ENCODE data around the gene LINGO1. TPM values are rescaled to one million over a fixed set of nuclear protein-coding genes. Genes with fewer than 3 reads are reported as not detected.

Gene LINGO1
- total RNA-seq, 4 donors from 2014 or later: 0.83 to 2.2 (median 1.0) TPM; not detected in 1

DNA sequence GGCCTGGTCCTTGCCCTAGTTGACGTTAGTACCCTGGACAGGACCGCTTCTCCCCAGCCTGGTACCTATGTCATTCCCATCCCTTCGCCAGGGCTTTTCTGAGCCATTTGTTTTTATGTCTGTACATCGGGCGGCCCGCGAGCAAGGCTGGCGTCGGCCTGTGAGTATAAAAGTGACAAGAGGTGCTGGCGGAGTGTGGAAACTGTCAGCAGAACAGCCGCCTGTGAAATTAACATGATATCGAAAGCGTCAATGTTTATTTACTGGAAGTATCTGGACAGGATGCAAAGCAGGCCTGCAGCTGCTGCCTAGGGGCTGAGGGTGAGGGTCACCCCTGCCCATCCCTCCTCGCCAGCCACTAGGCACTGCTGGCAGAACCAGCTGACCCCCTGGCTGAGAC lies 33.4 kb downstream of the LINGO1 start:
- intact Hi-C loops (cut with DNase I): no loop called here
- H3K27ac ChIP-seq (replicated peaks in 1 of 4): no peak overlapping the region
- WGBS: 95% methylated on average over 14 of the region's 14 CpGs
- H3K9me3 ChIP-seq: no peaks in the 10 kb centered on the region
- no peak for TF ChIP-seq EP300 (IDR thresholded peaks at IDR 0.05)
- TF ChIP-seq, protein P1, sequence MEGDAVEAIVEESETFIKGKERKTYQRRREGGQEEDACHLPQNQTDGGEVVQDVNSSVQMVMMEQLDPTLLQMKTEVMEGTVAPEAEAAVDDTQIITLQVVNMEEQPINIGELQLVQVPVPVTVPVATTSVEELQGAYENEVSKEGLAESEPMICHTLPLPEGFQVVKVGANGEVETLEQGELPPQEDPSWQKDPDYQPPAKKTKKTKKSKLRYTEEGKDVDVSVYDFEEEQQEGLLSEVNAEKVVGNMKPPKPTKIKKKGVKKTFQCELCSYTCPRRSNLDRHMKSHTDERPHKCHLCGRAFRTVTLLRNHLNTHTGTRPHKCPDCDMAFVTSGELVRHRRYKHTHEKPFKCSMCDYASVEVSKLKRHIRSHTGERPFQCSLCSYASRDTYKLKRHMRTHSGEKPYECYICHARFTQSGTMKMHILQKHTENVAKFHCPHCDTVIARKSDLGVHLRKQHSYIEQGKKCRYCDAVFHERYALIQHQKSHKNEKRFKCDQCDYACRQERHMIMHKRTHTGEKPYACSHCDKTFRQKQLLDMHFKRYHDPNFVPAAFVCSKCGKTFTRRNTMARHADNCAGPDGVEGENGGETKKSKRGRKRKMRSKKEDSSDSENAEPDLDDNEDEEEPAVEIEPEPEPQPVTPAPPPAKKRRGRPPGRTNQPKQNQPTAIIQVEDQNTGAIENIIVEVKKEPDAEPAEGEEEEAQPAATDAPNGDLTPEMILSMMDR (IDR thresholded peaks at IDR 0.05): no peak
- no peak for TF ChIP-seq POLR2AphosphoS5 (IDR thresholded peaks at IDR 0.05)
- no peak for TF ChIP-seq POLR2A (IDR thresholded peaks at IDR 0.05; ENCODE audit: low read depth)
- H3K27me3 ChIP-seq: no peaks in the 10 kb centered on the region
- peak overlapping the region in 1 of 4 donors; percentile 12 for H3K4me3 ChIP-seq
- H3K4me1 ChIP-seq: no peaks in the 10 kb centered on the region
- DNase-seq (ENCODE audit: extremely low spot score): no peak
- no peaks in the 10 kb centered on the region for H3K36me3 ChIP-seq

DNA sequence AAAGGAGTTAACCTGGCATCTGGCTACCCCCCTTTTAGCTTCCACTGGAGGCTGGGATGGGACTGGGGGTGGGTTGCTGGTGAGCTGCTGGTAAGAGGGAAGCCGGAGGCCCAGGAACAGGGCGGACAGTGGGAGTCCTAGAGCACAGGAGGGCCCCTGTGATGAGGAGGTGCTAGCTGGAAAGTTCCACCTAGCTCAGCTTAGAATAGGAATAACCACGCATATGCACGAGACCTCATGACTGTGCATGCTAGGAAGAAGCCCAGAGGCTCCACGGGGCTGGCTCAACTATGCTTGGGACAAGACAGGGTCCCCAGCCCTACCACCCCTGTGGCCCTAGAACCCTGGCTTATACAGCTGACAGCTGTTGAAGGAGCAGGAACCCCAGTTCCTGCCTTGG lies 34.1 kb downstream of the LINGO1 start:
- 84% methylated on average over 5 of the region's 5 CpGs for WGBS
- Histone ChIP-seq H3K36me3 (no peaks in the 10 kb centered on the region), H3K4me3 (no peak overlapping the region), H3K27ac (replicated peaks in 1 of 4) (no peak overlapping the region), H3K9me3 (no peaks in the 10 kb centered on the region), H3K4me1 (no peaks in the 10 kb centered on the region), H3K27me3 (no peaks in the 10 kb centered on the region)
- no peak for DNase-seq (ENCODE audit: extremely low spot score)
- TF ChIP-seq POLR2AphosphoS5 (IDR thresholded peaks at IDR 0.05): no peak
- TF ChIP-seq, protein P1 (IDR thresholded peaks at IDR 0.05): no peak
- TF ChIP-seq POLR2A (IDR thresholded peaks at IDR 0.05; ENCODE audit: low read depth): no peak
- no peak for TF ChIP-seq EP300 (IDR thresholded peaks at IDR 0.05)
- intact Hi-C loops (cut with DNase I): no loop called here

DNA sequence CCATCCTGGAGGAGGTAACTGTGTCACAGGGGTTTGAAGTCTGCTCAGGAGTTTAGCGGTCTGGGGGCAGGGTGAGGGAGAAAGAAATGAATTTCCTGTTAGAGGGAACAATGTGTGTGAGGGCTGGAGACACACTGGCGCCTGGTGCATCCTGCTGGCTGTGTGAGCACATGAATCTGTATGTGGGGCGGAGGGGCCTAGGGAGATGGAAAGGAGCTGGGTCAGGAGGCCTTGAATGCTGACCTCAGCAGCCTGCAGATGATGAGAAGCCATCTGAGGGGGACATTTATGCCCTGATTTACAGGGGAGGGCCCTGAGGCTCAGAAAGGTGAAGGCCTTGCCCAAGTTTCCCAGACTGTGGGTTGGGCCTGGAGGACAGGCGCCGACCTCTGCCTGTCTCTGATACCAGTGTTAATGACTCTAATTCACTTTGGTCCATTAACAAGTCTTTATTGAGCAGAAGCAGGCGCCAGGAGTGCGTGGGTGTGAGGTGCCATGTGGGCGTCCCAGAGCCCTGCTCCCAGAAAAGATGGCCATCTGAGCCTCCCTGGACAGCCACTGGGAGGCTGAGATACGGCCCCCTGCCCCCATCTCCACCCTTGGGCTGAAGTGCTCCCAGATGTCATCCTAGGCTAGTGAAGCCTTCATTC lies 34.8 kb downstream of the LINGO1 start:
- H3K27me3 ChIP-seq: no peaks in the 10 kb centered on the region
- DNase-seq (ENCODE audit: extremely low spot score): no peak
- no peak overlapping the region for H3K27ac ChIP-seq (replicated peaks in 1 of 4)
- no peak overlapping the region for H3K4me3 ChIP-seq
- H3K9me3 ChIP-seq: no peaks in the 10 kb centered on the region
- intact Hi-C loops (cut with DNase I): no loop called here
- TF ChIP-seq POLR2A (IDR thresholded peaks at IDR 0.05; ENCODE audit: low read depth): no peak
- TF ChIP-seq POLR2AphosphoS5 (IDR thresholded peaks at IDR 0.05): no peak
- H3K36me3 ChIP-seq: no peaks in the 10 kb centered on the region
- H3K4me1 ChIP-seq: no peaks in the 10 kb centered on the region
- WGBS: 95% methylated on average over 6 of the region's 9 CpGs

DNA sequence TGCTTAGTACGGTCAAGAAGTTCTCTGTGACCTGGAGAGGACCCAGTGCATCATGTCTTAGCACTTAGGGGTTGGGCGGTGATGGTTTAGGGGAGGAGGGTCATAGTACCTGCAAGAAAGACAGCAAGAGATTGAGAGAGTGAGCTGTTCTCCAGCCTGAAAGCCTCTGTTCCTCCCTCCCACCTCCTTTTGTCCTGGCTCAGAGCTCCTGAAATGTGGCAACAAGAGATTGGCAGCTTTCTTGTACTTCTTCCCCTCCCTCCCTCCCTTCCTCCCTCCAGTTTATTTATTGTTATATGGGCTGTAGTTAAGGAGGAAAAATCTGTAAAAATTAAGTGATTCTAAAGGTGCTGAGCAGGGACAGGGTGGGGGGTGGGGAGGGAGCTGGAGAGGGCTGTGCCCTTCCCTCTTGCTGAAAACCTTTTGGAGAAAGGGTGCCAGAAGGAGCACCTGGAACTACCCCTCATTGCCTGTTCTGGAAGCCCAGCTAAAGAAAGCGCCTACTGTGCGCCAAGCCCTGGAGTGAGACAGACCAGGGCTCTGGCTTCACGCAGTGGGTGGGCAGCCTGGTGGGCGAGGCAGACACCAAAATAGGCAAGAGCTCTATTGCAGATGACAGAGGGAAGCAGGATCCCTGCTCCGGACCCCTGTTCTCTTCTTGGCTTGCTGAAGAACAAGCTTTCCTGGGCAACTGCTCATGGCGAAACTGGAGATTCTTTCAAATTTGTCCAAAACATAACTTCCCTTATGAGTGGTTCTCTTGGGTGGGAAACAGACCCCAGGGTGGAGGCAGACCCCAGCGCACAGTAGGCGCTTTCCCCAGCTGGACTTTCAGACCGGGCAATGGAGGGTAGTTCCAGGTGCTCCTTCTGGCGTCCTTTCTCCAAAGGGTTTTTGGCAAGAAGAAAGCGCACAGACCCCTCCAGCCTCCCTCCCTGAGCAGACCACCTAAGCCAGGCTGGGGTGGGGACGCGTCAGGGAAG lies 35.6 kb downstream of the LINGO1 start:
- Histone ChIP-seq H3K4me1 (no peaks in the 10 kb centered on the region), H3K9me3 (no peaks in the 10 kb centered on the region), H3K36me3 (no peaks in the 10 kb centered on the region), H3K4me3 (no peak overlapping the region), H3K27ac (replicated peaks in 1 of 4) (no peak overlapping the region), H3K27me3 (no peaks in the 10 kb centered on the region)
- 95% methylated on average over 15 of the region's 15 CpGs for WGBS
- intact Hi-C loops (cut with DNase I): no loop called here
- DNase-seq (ENCODE audit: extremely low spot score): no peak
- TF ChIP-seq, protein P1 (IDR thresholded peaks at IDR 0.05): no peak
- TF ChIP-seq POLR2AphosphoS5 (IDR thresholded peaks at IDR 0.05) (no peak), EP300 (IDR thresholded peaks at IDR 0.05) (no peak), POLR2A (IDR thresholded peaks at IDR 0.05; ENCODE audit: low read depth) (no peak)

DNA sequence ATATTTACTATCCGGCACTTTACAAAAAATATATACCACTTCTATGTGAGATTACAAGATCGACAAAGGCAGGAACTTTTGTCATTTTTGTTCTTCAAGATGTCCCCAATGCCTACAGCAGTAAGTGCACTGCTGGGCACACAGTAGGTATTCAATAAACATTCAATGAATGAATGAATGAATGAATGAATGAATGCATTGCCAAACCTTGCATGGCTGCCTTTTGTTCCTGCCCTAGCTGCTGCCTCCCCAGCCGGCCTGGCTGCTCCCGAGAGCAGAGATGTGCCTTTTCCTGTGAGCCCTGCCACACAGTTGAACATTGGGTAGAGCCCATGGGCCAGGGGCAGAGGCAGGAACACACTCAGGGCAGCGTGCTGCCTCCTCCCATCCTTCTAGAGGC lies 37.5 kb downstream of the LINGO1 start:
- intact Hi-C loops (cut with DNase I): no loop called here
- WGBS: 89% methylated on average over 5 of the region's 5 CpGs
- no peaks in the 10 kb centered on the region for H3K4me1 ChIP-seq
- H3K4me3 ChIP-seq: no peak overlapping the region
- H3K36me3 ChIP-seq: no peaks in the 10 kb centered on the region
- no peaks in the 10 kb centered on the region for H3K9me3 ChIP-seq
- H3K27me3 ChIP-seq: no peaks in the 10 kb centered on the region
- TF ChIP-seq EP300 (IDR thresholded peaks at IDR 0.05) (no peak), POLR2A (IDR thresholded peaks at IDR 0.05; ENCODE audit: low read depth) (no peak), POLR2AphosphoS5 (IDR thresholded peaks at IDR 0.05) (no peak)
- TF ChIP-seq, protein P1 (IDR thresholded peaks at IDR 0.05): no peak
- H3K27ac ChIP-seq (replicated peaks in 1 of 4): no peak overlapping the region
- no peak for DNase-seq (ENCODE audit: extremely low spot score)

Data from esophagus muscularis mucosa (tissue), 4 donors.